GM12873 (cell line): ENCODE data around the gene FEM1B.

Experiments
- CTCF ChIP-seq: IDR thresholded peaks from 2 replicates; pipeline ENCODE4 v1.5.1; 2012; ENCODE audit warnings: low read depth, mild to moderate bottlenecking, moderate library complexity, low read length, control low read depth; ENCODE audit not compliant: insufficient read depth; ENCODE audit errors: missing control alignments

The FEM1B gene

GRCh38 chr15:68311464-68311835 lies 33.9 kb downstream of the FEM1B start:
- TF ChIP-seq CTCF: no peak

GRCh38 chr15:68311859-68312557 lies 34.5 kb downstream of the FEM1B start:
- TF ChIP-seq CTCF: no peak

GRCh38 chr15:68312701-68313204 lies 35.2 kb downstream of the FEM1B start:
- no peak for TF ChIP-seq CTCF

- TF ChIP-seq CTCF: no peak
These were observed 36.2 kb downstream of the FEM1B start for GRCh38 chr15:68313501-68314410.

GRCh38 chr15:68314563-68314962 lies 37.0 kb downstream of the FEM1B start:
- TF ChIP-seq CTCF: no peak

GRCh38 chr15:68315035-68315434 lies 37.5 kb downstream of the FEM1B start:
- no peak for TF ChIP-seq CTCF

GRCh38 chr15:68315495-68316031 lies 38.0 kb downstream of the FEM1B start:
- TF ChIP-seq CTCF: no peak
